IMR-90 (cell line): ENCODE data around the gene PKIG. TPM values are rescaled to one million over a fixed set of nuclear protein-coding genes. Genes with fewer than 3 reads are reported as not detected.

Source experiments
- ATAC-seq: fragments of 200-7000 bp; cut with Tn5 transposase; 2 replicates; pipeline ENCODE4 v1.9.1; 2020; ENCODE audit warnings: low read depth, mild to moderate bottlenecking, moderate library complexity
- BruUV-seq: library from RNA; stranded (reverse); fragments of 400-500 nt; replicated peaks from 2 replicates; lab custom pipeline; 2021; lab: Mats Ljungman, UMichigan
- CTCF ChIA-PET: fragments of 300-600 bp; formaldehyde crosslinking; extraction: SDS; loops from one replicate; lab custom pipeline; 2021; ENCODE audit warnings: antibody characterized with exemption; lab: Yijun Ruan, JAX
- POLR2A ChIA-PET: fragments of 300-600 bp; sonication (Branson Sonifier 250); formaldehyde crosslinking; loops from one replicate; lab custom pipeline; 2022; ENCODE audit warnings: antibody characterized with exemption; ENCODE audit not compliant: unreplicated experiment; lab: Charles Lee
- DNase-seq: peaks from one replicate; pipeline ENCODE4 v3.0.0; 2013
- H2AFZ ChIP-seq: replicated peaks from 2 replicates; pipeline ENCODE3; 2013; ENCODE audit warnings: low read length, mild to moderate bottlenecking; ENCODE audit not compliant: poor library complexity
- H2AK5ac ChIP-seq: 2 replicates; pipeline ENCODE4 v1.6.1; 2013; ENCODE audit warnings: low read depth, low read length, inconsistent platforms
- H2AK9ac ChIP-seq: replicated peaks from 2 replicates; pipeline ENCODE3; 2013; ENCODE audit warnings: mild to moderate bottlenecking, low read depth, low read length, moderate library complexity; ENCODE audit not compliant: poor library complexity
- H2BK120ac ChIP-seq: 2 replicates; pipeline ENCODE4 v1.6.1; 2013; ENCODE audit warnings: low read depth, low read length, inconsistent platforms
- H2BK15ac ChIP-seq: 3 replicates; pipeline ENCODE4 v1.6.1; 2013; ENCODE audit warnings: low read depth, low read length, inconsistent platforms
- H2BK20ac ChIP-seq: 2 replicates; pipeline ENCODE4 v1.6.1; 2013; ENCODE audit warnings: low read depth, mild to moderate bottlenecking, inconsistent platforms, low read length, moderate library complexity
- H2BK5ac ChIP-seq: 2 replicates; pipeline ENCODE4 v1.6.1; 2013; ENCODE audit warnings: mild to moderate bottlenecking, low read depth, low read length, inconsistent platforms; ENCODE audit not compliant: poor library complexity, severe bottlenecking
- H3K14ac ChIP-seq: replicated peaks from 2 replicates; pipeline ENCODE4 v1.6.1; 2013; ENCODE audit warnings: low read depth, low read length, inconsistent platforms
- H3K18ac ChIP-seq: 2 replicates; pipeline ENCODE4 v1.6.1; 2013; ENCODE audit warnings: low read depth, low read length, control low read depth
- H3K23ac ChIP-seq: 2 replicates; pipeline ENCODE4 v1.6.1; 2013; ENCODE audit warnings: low read depth, low read length, inconsistent platforms
- H3K27ac ChIP-seq: 2 replicates; pipeline ENCODE4 v1.5.1; 2013; ENCODE audit warnings: mild to moderate bottlenecking, control low read depth, low read length; ENCODE audit not compliant: insufficient read depth
- H3K27me3 ChIP-seq: 2 replicates; pipeline ENCODE4 v1.6.1; 2013; ENCODE audit warnings: low read length; ENCODE audit not compliant: control insufficient read depth, insufficient read depth
- H3K36me3 ChIP-seq: 2 replicates; pipeline ENCODE4 v1.6.1; 2013; ENCODE audit warnings: low read length, mixed read lengths; ENCODE audit not compliant: control insufficient read depth, insufficient read depth
- H3K4ac ChIP-seq: 2 replicates; pipeline ENCODE4 v1.6.1; 2013; ENCODE audit warnings: low read depth, low read length, inconsistent platforms
- H3K4me1 ChIP-seq: 2 replicates; pipeline ENCODE4 v1.6.1; 2013; ENCODE audit warnings: low read length, mixed read lengths; ENCODE audit not compliant: control insufficient read depth, insufficient read depth
- H3K4me2 ChIP-seq: 2 replicates; pipeline ENCODE4 v1.6.1; 2013; ENCODE audit warnings: low read depth, mild to moderate bottlenecking, control low read depth, low read length, moderate library complexity
- H3K4me3 ChIP-seq: 2 replicates; pipeline ENCODE4 v1.5.1; 2013; ENCODE audit warnings: low read depth, mild to moderate bottlenecking, control low read depth, low read length, moderate library complexity; ENCODE audit not compliant: insufficient read depth
- H3K56ac ChIP-seq: 2 replicates; pipeline ENCODE4 v1.6.1; 2013; ENCODE audit warnings: low read length, inconsistent platforms; ENCODE audit not compliant: insufficient read depth; ENCODE audit errors: extremely low read depth
- H3K79me1 ChIP-seq, 2 experiments: 2 replicates each; pipeline ENCODE4 v1.6.1; 2013; ENCODE audit warnings: low read length in 2 of 2, inconsistent platforms in 1 of 2, low read depth in 1 of 2
- H3K9ac ChIP-seq: 2 replicates; pipeline ENCODE4 v1.6.1; 2013; ENCODE audit warnings: low read depth, low read length, control low read depth
- H3K9me1 ChIP-seq: 2 replicates; pipeline ENCODE4 v1.6.1; 2013; ENCODE audit warnings: low read length, inconsistent platforms; ENCODE audit not compliant: insufficient read depth
- H3K9me3 ChIP-seq: 2 replicates; pipeline ENCODE4 v1.6.1; 2013; ENCODE audit warnings: low read length; ENCODE audit not compliant: control insufficient read depth, insufficient read depth
- H4K20me1 ChIP-seq: 2 replicates; pipeline ENCODE4 v1.6.1; 2013; ENCODE audit warnings: low read length, inconsistent platforms; ENCODE audit not compliant: insufficient read depth
- H4K5ac ChIP-seq: 2 replicates; pipeline ENCODE4 v1.6.1; 2013; ENCODE audit warnings: mild to moderate bottlenecking, low read depth, low read length, control low read depth
- H4K8ac ChIP-seq, 2 experiments: 2 replicates each; pipeline ENCODE4 v1.6.1; 2013; ENCODE audit warnings: low read depth in 2 of 2, low read length in 2 of 2, control low read depth in 1 of 2, inconsistent platforms in 1 of 2
- H4K91ac ChIP-seq: 2 replicates; pipeline ENCODE4 v1.6.1; 2013; ENCODE audit warnings: low read depth, low read length, inconsistent platforms; ENCODE audit not compliant: insufficient read depth
- BHLHE40 ChIP-seq: fragments of 150-350 bp; IDR thresholded peaks from 2 replicates; pipeline ENCODE4 v1.6.1; 2016; ENCODE audit warnings: mild to moderate bottlenecking, low read depth, low read length
- CEBPB ChIP-seq: IDR thresholded peaks from 2 replicates; pipeline ENCODE4 v1.6.1; 2012; ENCODE audit warnings: low read depth, low read length, improper control_type of control experiment
- CHD1 ChIP-seq: IDR thresholded peaks from 2 replicates; pipeline ENCODE4 v1.6.1; 2012; ENCODE audit warnings: low read depth, low read length, improper control_type of control experiment
- MAFK ChIP-seq: IDR thresholded peaks from 2 replicates; pipeline ENCODE4 v1.6.1; 2012; ENCODE audit warnings: low read depth, low read length, improper control_type of control experiment
- MXI1 ChIP-seq: IDR thresholded peaks from 2 replicates; pipeline ENCODE4 v1.6.1; 2012; ENCODE audit warnings: low read depth, mild to moderate bottlenecking, low read length, moderate library complexity, borderline replicate concordance
- NFE2L2 ChIP-seq: fragments of 150-350 bp; IDR thresholded peaks from 2 replicates; pipeline ENCODE4 v1.6.1; 2016; ENCODE audit warnings: low read depth, mild to moderate bottlenecking, low read length
- RAD21 ChIP-seq: IDR thresholded peaks from 2 replicates; pipeline ENCODE4 v1.6.1; 2012; ENCODE audit warnings: low read length, improper control_type of control experiment
- WGBS, 2 experiments: methylation state at CpG; one replicate each; pipeline versions ENCODE4 v1.1.5 to v1.1.7; 2013; ENCODE audit warnings: missing lambda C conversion rate in 2 of 2; ENCODE audit not compliant: insufficient read length in 1 of 2; ENCODE audit errors: extremely low coverage in 2 of 2; 5-methylcytosine and 5-hydroxymethylcytosine counted together
- dilution Hi-C: fragments of 300-500 bp; cut with HindIII; formaldehyde crosslinking; loops from one replicate; pipeline ENCODE4 v1.14.3; 2018; ENCODE audit warnings: low sequenced_read_pairs; ENCODE audit not compliant: unreplicated experiment
- in situ Hi-C: fragments of 300-500 bp; cut with MboI; formaldehyde crosslinking; loops from 3 replicates; pipeline ENCODE4 v1.14.3; 2019; ENCODE audit warnings: low sequenced_read_pairs, inconsistent platforms, mixed read lengths
- intact Hi-C: fragments of 100-400 bp; cut with micrococcal nuclease; formaldehyde crosslinking; loops from 2 replicates; pipeline ENCODE4 v1.10.0; 2022
- polyA plus RNA-seq, 3 experiments: library from polyadenylated mRNA; depleted of rRNA; stranded (reverse); fragments of >200 nt; gene quantifications; 2 replicates each; pipeline ENCODE4 v1.2.3, GENCODE V29; 2012; ENCODE audit warnings: low replicate concordance in 1 of 3
- total RNA-seq: library from RNA; depleted of rRNA; stranded (reverse); fragments of >200 nt; gene quantifications from 2 replicates; pipeline ENCODE4 v1.2.3, GENCODE V29; 2012
- TF ChIP-seq, protein P1 (sequence below): fragments of 150-350 bp; IDR thresholded peaks from 2 replicates; pipeline ENCODE4 v1.6.1; 2016; ENCODE audit warnings: low read depth, mild to moderate bottlenecking, low read length, moderate library complexity, borderline replicate concordance

PKIG gene
- total and polyA plus RNA-seq, 2 of the 4 experiments (the other 2 are of a cell fraction): 78.3 to 89.6 TPM

DNA sequence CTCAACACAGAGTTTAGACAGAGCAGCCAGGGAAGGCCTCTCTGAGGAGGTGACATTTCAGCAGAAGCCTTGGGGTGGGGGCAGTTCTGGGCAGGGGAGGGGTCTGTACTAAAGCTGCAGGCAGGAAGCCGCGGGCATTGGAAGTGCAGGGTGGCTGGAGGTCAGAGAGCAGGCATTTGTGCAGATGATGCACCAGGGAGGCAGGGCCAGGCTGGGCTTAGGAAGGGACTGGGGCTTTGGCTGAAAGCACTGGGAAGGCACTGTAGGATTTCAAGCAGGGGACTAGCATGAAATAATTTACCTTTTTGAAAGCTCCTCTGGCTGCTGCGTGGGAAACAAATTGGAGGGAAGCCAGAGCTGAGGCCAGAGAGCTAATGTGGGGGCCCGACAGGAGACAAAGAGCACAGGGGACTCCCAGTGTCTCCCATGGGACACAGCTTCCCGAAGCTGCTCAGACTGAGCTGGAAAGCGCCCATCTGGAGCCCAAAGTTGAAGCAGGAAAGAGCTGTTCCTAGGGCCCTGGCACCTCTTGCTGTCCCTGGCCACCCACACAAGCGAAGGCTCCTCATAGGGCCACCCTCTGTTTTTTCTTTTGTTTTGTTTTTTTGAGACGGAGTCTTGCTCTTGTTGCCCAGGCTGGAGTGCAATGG, 49.8 kb downstream of the PKIG start:
- Histone ChIP-seq H3K4ac (no peak overlapping the region), H3K9ac (no peak overlapping the region), H4K8ac (no peak overlapping the region), H2BK5ac (no peak overlapping the region), H3K27me3 (no peaks in the 10 kb centered on the region), H4K20me1 (no peaks in the 10 kb centered on the region), H3K4me1 (no peaks in the 10 kb centered on the region), H4K5ac (no peak overlapping the region), H4K91ac (no peak overlapping the region), H2AFZ (peak overlapping the region; percentile 21), H3K18ac (no peak overlapping the region), H3K36me3 (0 out of 2 replicates have a peak, but pooled peaks cover 2% of the 10 kb centered on the region), H3K23ac (no peak overlapping the region), H2BK15ac (no peak overlapping the region), H2BK20ac (no peak overlapping the region), H3K27ac (no peak overlapping the region), H3K9me3 (no peaks in the 10 kb centered on the region), H2AK9ac (no peak overlapping the region), H3K4me2 (no peak overlapping the region), H3K14ac (no peak overlapping the region), H3K56ac (no peak overlapping the region), H3K4me3 (no peak overlapping the region), H3K79me1 (no peaks in the 10 kb centered on the region), H2BK120ac (no peak overlapping the region), H3K9me1 (no peaks in the 10 kb centered on the region; the same call in 1 of the 2 replicates), H2AK5ac (no peak overlapping the region)
- intact Hi-C loops (no loop called here), dilution Hi-C loops (no loop called here), in situ Hi-C loops (no loop called here)
- DNase-seq (no peak), ATAC-seq (peak; percentile 64)
- no peak for TF ChIP-seq MAFK
- no peak for TF ChIP-seq MXI1
- TF ChIP-seq BHLHE40: no peak
- TF ChIP-seq, protein P1, sequence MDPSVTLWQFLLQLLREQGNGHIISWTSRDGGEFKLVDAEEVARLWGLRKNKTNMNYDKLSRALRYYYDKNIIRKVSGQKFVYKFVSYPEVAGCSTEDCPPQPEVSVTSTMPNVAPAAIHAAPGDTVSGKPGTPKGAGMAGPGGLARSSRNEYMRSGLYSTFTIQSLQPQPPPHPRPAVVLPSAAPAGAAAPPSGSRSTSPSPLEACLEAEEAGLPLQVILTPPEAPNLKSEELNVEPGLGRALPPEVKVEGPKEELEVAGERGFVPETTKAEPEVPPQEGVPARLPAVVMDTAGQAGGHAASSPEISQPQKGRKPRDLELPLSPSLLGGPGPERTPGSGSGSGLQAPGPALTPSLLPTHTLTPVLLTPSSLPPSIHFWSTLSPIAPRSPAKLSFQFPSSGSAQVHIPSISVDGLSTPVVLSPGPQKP: no peak
- TF ChIP-seq CHD1: no peak
- no peak for TF ChIP-seq RAD21
- TF ChIP-seq NFE2L2: no peak
- no peak for TF ChIP-seq CEBPB
- 24% methylated on average over 4 of the region's 8 CpGs; no CpG with 5 or more reads in 1 of the 2 experiments for WGBS, 2 experiments
- CTCF ChIA-PET: no interaction called here
- POLR2A ChIA-PET: no interaction called here
- no TSS peak for BruUV-seq
